IMR-90 (cell line): ENCODE measurements around the gene LUZP1. TPM values are rescaled to one million over a fixed set of nuclear protein-coding genes. Genes with fewer than 3 reads are reported as not detected.
A peak's percentile ranks its signal among the peaks of the same experiment; 100 is the strongest.

Experiments used
- ATAC-seq: fragments of 200-7000 bp; cut with Tn5 transposase; 2 replicates; pipeline ENCODE4 v1.9.1; 2020; ENCODE audit warnings: low read depth, mild to moderate bottlenecking, moderate library complexity
- BruUV-seq: library from RNA; stranded (reverse); fragments of 400-500 nt; replicated peaks from 2 replicates; lab custom pipeline; 2021; lab: Mats Ljungman, UMichigan
- CTCF ChIA-PET: fragments of 300-600 bp; formaldehyde crosslinking; extraction: SDS; loops from one replicate; lab custom pipeline; 2021; ENCODE audit warnings: antibody characterized with exemption; lab: Yijun Ruan, JAX
- POLR2A ChIA-PET: fragments of 300-600 bp; sonication (Branson Sonifier 250); formaldehyde crosslinking; loops from one replicate; lab custom pipeline; 2022; ENCODE audit warnings: antibody characterized with exemption; ENCODE audit not compliant: unreplicated experiment; lab: Charles Lee
- DNase-seq: peaks from one replicate; pipeline ENCODE4 v3.0.0; 2013
- H2AFZ ChIP-seq: replicated peaks from 2 replicates; pipeline ENCODE3; 2013; ENCODE audit warnings: low read length, mild to moderate bottlenecking; ENCODE audit not compliant: poor library complexity
- H2AK5ac ChIP-seq: 2 replicates; pipeline ENCODE4 v1.6.1; 2013; ENCODE audit warnings: low read depth, low read length, inconsistent platforms
- H2AK9ac ChIP-seq: replicated peaks from 2 replicates; pipeline ENCODE3; 2013; ENCODE audit warnings: mild to moderate bottlenecking, low read depth, low read length, moderate library complexity; ENCODE audit not compliant: poor library complexity
- H2BK120ac ChIP-seq: 2 replicates; pipeline ENCODE4 v1.6.1; 2013; ENCODE audit warnings: low read depth, low read length, inconsistent platforms
- H2BK15ac ChIP-seq: 3 replicates; pipeline ENCODE4 v1.6.1; 2013; ENCODE audit warnings: low read depth, low read length, inconsistent platforms
- H2BK20ac ChIP-seq: 2 replicates; pipeline ENCODE4 v1.6.1; 2013; ENCODE audit warnings: low read depth, mild to moderate bottlenecking, inconsistent platforms, low read length, moderate library complexity
- H2BK5ac ChIP-seq: 2 replicates; pipeline ENCODE4 v1.6.1; 2013; ENCODE audit warnings: mild to moderate bottlenecking, low read depth, low read length, inconsistent platforms; ENCODE audit not compliant: poor library complexity, severe bottlenecking
- H3K14ac ChIP-seq: replicated peaks from 2 replicates; pipeline ENCODE4 v1.6.1; 2013; ENCODE audit warnings: low read depth, low read length, inconsistent platforms
- H3K18ac ChIP-seq: 2 replicates; pipeline ENCODE4 v1.6.1; 2013; ENCODE audit warnings: low read depth, low read length, control low read depth
- H3K23ac ChIP-seq: 2 replicates; pipeline ENCODE4 v1.6.1; 2013; ENCODE audit warnings: low read depth, low read length, inconsistent platforms
- H3K27ac ChIP-seq: 2 replicates; pipeline ENCODE4 v1.5.1; 2013; ENCODE audit warnings: mild to moderate bottlenecking, control low read depth, low read length; ENCODE audit not compliant: insufficient read depth
- H3K27me3 ChIP-seq: 2 replicates; pipeline ENCODE4 v1.6.1; 2013; ENCODE audit warnings: low read length; ENCODE audit not compliant: control insufficient read depth, insufficient read depth
- H3K36me3 ChIP-seq: 2 replicates; pipeline ENCODE4 v1.6.1; 2013; ENCODE audit warnings: low read length, mixed read lengths; ENCODE audit not compliant: control insufficient read depth, insufficient read depth
- H3K4ac ChIP-seq: 2 replicates; pipeline ENCODE4 v1.6.1; 2013; ENCODE audit warnings: low read depth, low read length, inconsistent platforms
- H3K4me1 ChIP-seq: 2 replicates; pipeline ENCODE4 v1.6.1; 2013; ENCODE audit warnings: low read length, mixed read lengths; ENCODE audit not compliant: control insufficient read depth, insufficient read depth
- H3K4me2 ChIP-seq: 2 replicates; pipeline ENCODE4 v1.6.1; 2013; ENCODE audit warnings: low read depth, mild to moderate bottlenecking, control low read depth, low read length, moderate library complexity
- H3K4me3 ChIP-seq: 2 replicates; pipeline ENCODE4 v1.5.1; 2013; ENCODE audit warnings: low read depth, mild to moderate bottlenecking, control low read depth, low read length, moderate library complexity; ENCODE audit not compliant: insufficient read depth
- H3K56ac ChIP-seq: 2 replicates; pipeline ENCODE4 v1.6.1; 2013; ENCODE audit warnings: low read length, inconsistent platforms; ENCODE audit not compliant: insufficient read depth; ENCODE audit errors: extremely low read depth
- H3K79me1 ChIP-seq, 2 experiments: 2 replicates each; pipeline ENCODE4 v1.6.1; 2013; ENCODE audit warnings: low read length in 2 of 2, inconsistent platforms in 1 of 2, low read depth in 1 of 2
- H3K9ac ChIP-seq: 2 replicates; pipeline ENCODE4 v1.6.1; 2013; ENCODE audit warnings: low read depth, low read length, control low read depth
- H3K9me1 ChIP-seq: 2 replicates; pipeline ENCODE4 v1.6.1; 2013; ENCODE audit warnings: low read length, inconsistent platforms; ENCODE audit not compliant: insufficient read depth
- H3K9me3 ChIP-seq: 2 replicates; pipeline ENCODE4 v1.6.1; 2013; ENCODE audit warnings: low read length; ENCODE audit not compliant: control insufficient read depth, insufficient read depth
- H4K20me1 ChIP-seq: 2 replicates; pipeline ENCODE4 v1.6.1; 2013; ENCODE audit warnings: low read length, inconsistent platforms; ENCODE audit not compliant: insufficient read depth
- H4K5ac ChIP-seq: 2 replicates; pipeline ENCODE4 v1.6.1; 2013; ENCODE audit warnings: mild to moderate bottlenecking, low read depth, low read length, control low read depth
- H4K8ac ChIP-seq, 2 experiments: 2 replicates each; pipeline ENCODE4 v1.6.1; 2013; ENCODE audit warnings: low read depth in 2 of 2, low read length in 2 of 2, control low read depth in 1 of 2, inconsistent platforms in 1 of 2
- H4K91ac ChIP-seq: 2 replicates; pipeline ENCODE4 v1.6.1; 2013; ENCODE audit warnings: low read depth, low read length, inconsistent platforms; ENCODE audit not compliant: insufficient read depth
- BHLHE40 ChIP-seq: fragments of 150-350 bp; IDR thresholded peaks from 2 replicates; pipeline ENCODE4 v1.6.1; 2016; ENCODE audit warnings: mild to moderate bottlenecking, low read depth, low read length
- CEBPB ChIP-seq: IDR thresholded peaks from 2 replicates; pipeline ENCODE4 v1.6.1; 2012; ENCODE audit warnings: low read depth, low read length, improper control_type of control experiment
- CHD1 ChIP-seq: IDR thresholded peaks from 2 replicates; pipeline ENCODE4 v1.6.1; 2012; ENCODE audit warnings: low read depth, low read length, improper control_type of control experiment
- CTCF ChIP-seq: conservative IDR thresholded peaks from 2 replicates; pipeline ENCODE4 v1.5.1; 2012; ENCODE audit warnings: mild to moderate bottlenecking, low read depth, low read length, improper control_type of control experiment
- ELK1 ChIP-seq: fragments of 150-350 bp; IDR thresholded peaks from 2 replicates; pipeline ENCODE4 v1.6.1; 2016; ENCODE audit warnings: low read depth, mild to moderate bottlenecking, low read length, moderate library complexity, borderline replicate concordance
- FOS ChIP-seq: fragments of 150-350 bp; IDR thresholded peaks from 2 replicates; pipeline ENCODE4 v1.6.1; 2016; ENCODE audit warnings: low read depth, low read length
- MAFK ChIP-seq: IDR thresholded peaks from 2 replicates; pipeline ENCODE4 v1.6.1; 2012; ENCODE audit warnings: low read depth, low read length, improper control_type of control experiment
- MAZ ChIP-seq: IDR thresholded peaks from 2 replicates; pipeline ENCODE4 v1.6.1; 2012; ENCODE audit warnings: low read depth, mild to moderate bottlenecking, low read length, improper control_type of control experiment, moderate library complexity, borderline replicate concordance
- NFE2L2 ChIP-seq: fragments of 150-350 bp; IDR thresholded peaks from 2 replicates; pipeline ENCODE4 v1.6.1; 2016; ENCODE audit warnings: low read depth, mild to moderate bottlenecking, low read length
- POLR2A ChIP-seq: IDR thresholded peaks from 2 replicates; pipeline ENCODE4 v1.6.1; 2012; ENCODE audit warnings: mild to moderate bottlenecking, low read depth, low read length
- RAD21 ChIP-seq: IDR thresholded peaks from 2 replicates; pipeline ENCODE4 v1.6.1; 2012; ENCODE audit warnings: low read length, improper control_type of control experiment
- RCOR1 ChIP-seq: IDR thresholded peaks from 2 replicates; pipeline ENCODE4 v1.6.1; 2012; ENCODE audit warnings: mild to moderate bottlenecking, low read length, improper control_type of control experiment; ENCODE audit not compliant: insufficient replicate concordance
- RFX5 ChIP-seq: IDR thresholded peaks from 2 replicates; pipeline ENCODE4 v1.8.0; 2012; ENCODE audit warnings: low read depth, mild to moderate bottlenecking, low read length, moderate library complexity
- SMC3 ChIP-seq: fragments of 150-350 bp; IDR thresholded peaks from 2 replicates; pipeline ENCODE4 v1.6.1; 2016; ENCODE audit warnings: low read depth, mild to moderate bottlenecking, antibody characterized with exemption, low read length, moderate library complexity
- USF2 ChIP-seq: fragments of 150-350 bp; IDR thresholded peaks from 2 replicates; pipeline ENCODE4 v1.6.1; 2017; ENCODE audit warnings: mild to moderate bottlenecking, antibody characterized with exemption, low read length, low read depth
- WGBS, 2 experiments: methylation state at CpG; one replicate each; pipeline versions ENCODE4 v1.1.5 to v1.1.7; 2013; ENCODE audit warnings: missing lambda C conversion rate in 2 of 2; ENCODE audit not compliant: insufficient read length in 1 of 2; ENCODE audit errors: extremely low coverage in 2 of 2; 5-methylcytosine and 5-hydroxymethylcytosine counted together
- dilution Hi-C: fragments of 300-500 bp; cut with HindIII; formaldehyde crosslinking; loops from one replicate; pipeline ENCODE4 v1.14.3; 2018; ENCODE audit warnings: low sequenced_read_pairs; ENCODE audit not compliant: unreplicated experiment
- in situ Hi-C: fragments of 300-500 bp; cut with MboI; formaldehyde crosslinking; loops from 3 replicates; pipeline ENCODE4 v1.14.3; 2019; ENCODE audit warnings: low sequenced_read_pairs, inconsistent platforms, mixed read lengths
- intact Hi-C: fragments of 100-400 bp; cut with micrococcal nuclease; formaldehyde crosslinking; loops from 2 replicates; pipeline ENCODE4 v1.10.0; 2022
- polyA plus RNA-seq, 3 experiments: library from polyadenylated mRNA; depleted of rRNA; stranded (reverse); fragments of >200 nt; gene quantifications; 2 replicates each; pipeline ENCODE4 v1.2.3, GENCODE V29; 2012; ENCODE audit warnings: low replicate concordance in 1 of 3
- total RNA-seq: library from RNA; depleted of rRNA; stranded (reverse); fragments of >200 nt; gene quantifications from 2 replicates; pipeline ENCODE4 v1.2.3, GENCODE V29; 2012

Gene LUZP1
- total and polyA plus RNA-seq, 2 of the 4 experiments (the other 2 are of a cell fraction): 13.1 to 31.7 TPM

- peaks cover 92% of the 10 kb centered on the region for H4K20me1 ChIP-seq
- BruUV-seq: no TSS peak
- no peak overlapping the region for H3K18ac ChIP-seq
- no peak overlapping the region for H3K56ac ChIP-seq
- no peak overlapping the region for H2AK5ac ChIP-seq
- dilution Hi-C loops: no loop called here
- TF ChIP-seq NFE2L2: no peak
- no peak for TF ChIP-seq RFX5
- TF ChIP-seq CTCF: no peak
- no peak for TF ChIP-seq POLR2A
- TF ChIP-seq RAD21: no peak
- TF ChIP-seq CEBPB: no peak
- TF ChIP-seq USF2: no peak
- no peak for TF ChIP-seq MAZ
- no peak for TF ChIP-seq FOS
- no peak for TF ChIP-seq ELK1
- no peak for TF ChIP-seq BHLHE40
- TF ChIP-seq SMC3: no peak
- TF ChIP-seq CHD1: no peak
- TF ChIP-seq MAFK: no peak
- no peak for TF ChIP-seq RCOR1
- WGBS, 2 experiments: no CpG with 5 or more reads among the region's 1 CpG
- H2AK9ac ChIP-seq: no peak overlapping the region
- no peak overlapping the region for H3K4me2 ChIP-seq
- no peaks in the 10 kb centered on the region for H3K36me3 ChIP-seq
- H2BK120ac ChIP-seq: no peak overlapping the region
- no peak overlapping the region for H2AFZ ChIP-seq
- H3K79me1 ChIP-seq: peaks cover 14 to 82% of the 10 kb centered on the region in 2 experiments
- ChIA-PET CTCF (no interaction called here), POLR2A (no interaction called here)
- no peak overlapping the region; the same call in 1 of the 2 replicates for H4K5ac ChIP-seq
- H4K91ac ChIP-seq: no peak overlapping the region
- DNase-seq (no peak), ATAC-seq (no peak)
- H3K14ac ChIP-seq: no peak overlapping the region
- H3K27me3 ChIP-seq: no peaks in the 10 kb centered on the region
- H3K9me1 ChIP-seq: peaks cover 11% of the 10 kb centered on the region
- no peak overlapping the region for H3K9ac ChIP-seq
- peaks cover 5% of the 10 kb centered on the region for H3K4me1 ChIP-seq
- no peak overlapping the region for H3K27ac ChIP-seq
- no peak overlapping the region for H4K8ac ChIP-seq
- H3K23ac ChIP-seq: peak overlapping the region; percentile 7; the same call in 1 of the 2 replicates
- no peak overlapping the region for H2BK5ac ChIP-seq
- no peak overlapping the region for H3K4me3 ChIP-seq
- H2BK15ac ChIP-seq: no peak overlapping the region
- in situ Hi-C loops: no loop called here
- no peak overlapping the region for H2BK20ac ChIP-seq
- intact Hi-C loops: no loop called here
- H3K4ac ChIP-seq: no peak overlapping the region
- no peaks in the 10 kb centered on the region for H3K9me3 ChIP-seq
Measured at GRCh38 chr1:23149114-23149513, 19.5 kb downstream of the LUZP1 start.
